HepG2 (cell line): Measurements from ENCODE around the gene PARK7. TPM values are rescaled to one million over a fixed set of nuclear protein-coding genes. Genes with fewer than 3 reads are reported as not detected.

Experiments used
- ATAC-seq: fragments of 200-7000 bp; cut with Tn5 transposase; 3 replicates; pipeline ENCODE4 v1.9.1; 2020; ENCODE audit warnings: mild to moderate bottlenecking, moderate library complexity
- BruUV-seq: library from RNA; stranded (reverse); fragments of 400-500 nt; replicated peaks from 2 replicates; lab custom pipeline; 2021; lab: Mats Ljungman, UMichigan
- CTCF ChIA-PET: fragments of 300-600 bp; formaldehyde crosslinking; extraction: SDS; loops from one replicate; lab custom pipeline; 2021; ENCODE audit warnings: low total read pairs, inconsistent platforms, low intra/inter-chr PET ratio; lab: Yijun Ruan, JAX
- POLR2A ChIA-PET: fragments of 350-600 bp; sonication (Branson Sonifier 250); formaldehyde crosslinking; loops from one replicate; lab custom pipeline; 2020; ENCODE audit warnings: antibody characterized with exemption, inconsistent platforms; lab: Yijun Ruan, JAX
- DNase-seq: peaks from one replicate; pipeline ENCODE4 v3.0.0-alpha.2; 2015; ENCODE audit warnings: low spot score
- FAIRE-seq: peaks from 3 replicates; lab custom pipeline; 2011; peaks lifted over from hg19 to GRCh38; lab: Jason Lieb, UNC
- H2AFZ ChIP-seq: one replicate; pipeline ENCODE4 v1.6.1; 2011; ENCODE audit warnings: low read length, inconsistent platforms
- H3K27ac ChIP-seq: fragments of 300-600 bp; 3 replicates; pipeline ENCODE4 v1.8.0; 2011; ENCODE audit warnings: mixed run types, mild to moderate bottlenecking, mixed read lengths, low read length, inconsistent platforms; ENCODE audit not compliant: insufficient read depth; ENCODE audit errors: extremely low read length
- H3K27me3 ChIP-seq, 2 experiments: fragments of 200-600 bp in 1 of 2; 2 replicates in 1 of 2; 3 replicates in 1 of 2; pipeline versions ENCODE4 v1.6.0 to v1.8.0; 2011; ENCODE audit warnings: low read length in 2 of 2, mild to moderate bottlenecking in 2 of 2, moderate library complexity in 2 of 2, inconsistent platforms in 1 of 2; ENCODE audit not compliant: insufficient read depth in 2 of 2, control insufficient read depth in 1 of 2
- H3K36me3 ChIP-seq, 2 experiments: fragments of 200-600 bp in 1 of 2; replicated peaks in 1 of 2; 2 replicates in 1 of 2; 3 replicates in 1 of 2; pipeline versions ENCODE4 v1.5.1 to v1.8.0; 2011; ENCODE audit warnings: low read length in 2 of 2, inconsistent platforms in 1 of 2; ENCODE audit not compliant: insufficient read depth in 2 of 2, control insufficient read depth in 1 of 2
- H3K4me1 ChIP-seq: 2 replicates; pipeline ENCODE4 v1.5.1; 2012; ENCODE audit warnings: low read length, inconsistent platforms; ENCODE audit not compliant: insufficient read depth
- H3K4me2 ChIP-seq: 2 replicates; pipeline ENCODE4 v1.6.0; 2011; ENCODE audit warnings: low read depth, low read length, inconsistent platforms
- H3K4me3 ChIP-seq, 3 experiments: fragments of 200-600 bp in 1 of 3; sonication (generic), shearing (Covaris generic) in 1 of 3; replicated peaks in 1 of 3; 2 replicates each; pipeline ENCODE4 v1.5.1; 2011 to 2016; ENCODE audit warnings: low read length in 3 of 3, inconsistent platforms in 2 of 3, low read depth in 2 of 3, mild to moderate bottlenecking in 2 of 3, control low read depth in 1 of 3, mixed read lengths in 1 of 3; ENCODE audit not compliant: insufficient read depth in 1 of 3
- H3K79me2 ChIP-seq: one replicate; pipeline ENCODE4 v1.6.1; 2011; ENCODE audit warnings: low read length, inconsistent platforms; ENCODE audit not compliant: insufficient read depth
- H3K9ac ChIP-seq: 2 replicates; pipeline ENCODE4 v1.6.0; 2011; ENCODE audit warnings: mild to moderate bottlenecking, low read depth, low read length, inconsistent platforms; ENCODE audit not compliant: insufficient read depth
- H3K9me3 ChIP-seq: 2 replicates; pipeline ENCODE4 v1.5.1; 2012; ENCODE audit warnings: mild to moderate bottlenecking, low read length
- H4K20me1 ChIP-seq: 2 replicates; pipeline ENCODE4 v1.6.0; 2011; ENCODE audit warnings: inconsistent platforms, mild to moderate bottlenecking, low read length, moderate library complexity; ENCODE audit not compliant: insufficient read depth
- ATF7 ChIP-seq, 2 experiments: fragments of 450-650 bp in 1 of 2; sonication (generic) in 1 of 2; formaldehyde crosslinking in 1 of 2; IDR thresholded peaks; 2 replicates each; pipeline versions ENCODE4 v1.4.0 to v1.6.1; 2016 to 2020; ENCODE audit warnings: antibody characterized with exemption in 1 of 2, mild to moderate bottlenecking in 1 of 2, missing genetic modification reagents in 1 of 2
- CREB1 ChIP-seq, 2 experiments: fragments of 450-650 bp in 1 of 2; IDR thresholded peaks; 2 replicates each; pipeline ENCODE4 v1.6.1; 2016 to 2017; ENCODE audit warnings: control low read depth in 1 of 2, mild to moderate bottlenecking in 1 of 2, missing compliant biosample characterization in 1 of 2, missing genetic modification characterization in 1 of 2
- GLI4 ChIP-seq: sonication (generic); formaldehyde crosslinking; IDR thresholded peaks from 2 replicates; pipeline ENCODE4 v1.5.1; 2020; ENCODE audit warnings: missing genetic modification reagents, mild to moderate bottlenecking, moderate library complexity, borderline replicate concordance
- PCBP1 ChIP-seq: fragments of 200-400 bp; formaldehyde crosslinking; IDR thresholded peaks from 2 replicates; pipeline ENCODE4 v1.6.1; 2017; ENCODE audit warnings: mild to moderate bottlenecking, low read depth, low read length, borderline replicate concordance
- SCMH1 ChIP-seq: sonication (generic); formaldehyde crosslinking; IDR thresholded peaks from 2 replicates; pipeline ENCODE4 v1.9.0; 2021; ENCODE audit warnings: missing genetic modification reagents, mild to moderate bottlenecking, borderline replicate concordance
- TBP ChIP-seq: sonication (generic); formaldehyde crosslinking; IDR thresholded peaks from 2 replicates; pipeline ENCODE4 v1.5.0; 2020; ENCODE audit warnings: missing genetic modification reagents
- TEAD3 ChIP-seq: optimal IDR thresholded peaks from 2 replicates; pipeline ENCODE3; 2016; ENCODE audit warnings: borderline replicate concordance
- ZNF616 ChIP-seq: sonication (generic); formaldehyde crosslinking; IDR thresholded peaks from 2 replicates; pipeline ENCODE4 v1.5.0; 2020; ENCODE audit warnings: low read depth, mild to moderate bottlenecking, missing genetic modification reagents
- ZNF816 ChIP-seq: sonication (generic); formaldehyde crosslinking; IDR thresholded peaks from 2 replicates; pipeline ENCODE4 v1.8.0; 2022; ENCODE audit warnings: missing genetic modification reagents, mild to moderate bottlenecking, borderline replicate concordance
- WGBS: methylation state at CpG from one replicate; pipeline ENCODE4 v1.1.6; 2017; ENCODE audit warnings: low lambda C conversion rate; 5-methylcytosine and 5-hydroxymethylcytosine counted together
- in situ Hi-C: cut with HindIII; loops from 2 replicates; pipeline ENCODE4 v1.10.0; 2017; ENCODE audit warnings: low pct_unique_long_range_greater_than_20kb; ENCODE audit not compliant: extremely low pct_ligation_motif_present
- intact Hi-C: fragments of 100-400 bp; cut with micrococcal nuclease; formaldehyde crosslinking; loops from one replicate; pipeline ENCODE4 v1.10.0; 2022; ENCODE audit not compliant: unreplicated experiment
- polyA plus RNA-seq, 8 experiments: library from polyadenylated mRNA; depleted of rRNA in 3 of 8; stranded (reverse) in 7 of 8; unstranded in 1 of 8; fragments of >200 nt; fragmentation: Illumina TruSeq in 4 of 8; extraction: Trizol in 4 of 8; gene quantifications; 2 replicates each; pipeline versions ENCODE4 v1.2.1 to v1.2.3, GENCODE V29; 2011 to 2016; ENCODE audit warnings: low read depth in 4 of 8, missing spikeins in 1 of 8, mixed read lengths in 1 of 8; ENCODE audit not compliant: insufficient read depth in 1 of 8
- total RNA-seq, 5 experiments: library from RNA; depleted of rRNA; stranded (reverse); fragments of >200 nt; fragmentation: Illumina TruSeq; extraction: Trizol; gene quantifications; 2 replicates each; pipeline ENCODE4 v1.2.3, GENCODE V29; 2016; ENCODE audit warnings: low read depth in 1 of 5
- TF ChIP-seq, protein P1 (sequence below): fragments of 450-650 bp; IDR thresholded peaks from 2 replicates; pipeline ENCODE4 v1.6.1; 2016

PARK7 gene
- total and polyA plus RNA-seq, 2 of the 13 experiments (the other 11 are each of a cell fraction or from before 2014, with no cell fraction given): 212 to 296 TPM

DNA sequence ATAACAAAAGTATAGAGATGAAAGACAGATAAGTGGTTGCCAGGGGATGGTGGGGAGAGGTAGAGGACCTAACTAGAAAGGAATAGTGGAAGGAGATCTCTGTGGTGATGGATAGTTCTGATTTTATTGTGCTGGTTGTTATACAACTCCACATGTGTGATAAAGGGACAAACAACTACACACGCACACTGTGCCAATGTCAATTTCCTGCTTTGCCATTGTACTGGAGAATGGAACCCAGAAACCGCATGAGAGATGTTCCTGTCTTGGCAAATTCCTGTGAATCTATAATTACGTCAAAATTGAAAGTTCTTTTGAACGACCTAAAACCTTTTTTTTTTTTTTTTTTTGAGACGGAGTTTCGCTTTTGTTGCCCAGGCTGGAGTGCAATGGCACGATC is 31.9 kb upstream of the PARK7 start:
- Histone ChIP-seq H3K27me3 (peaks cover 1 to 11% of the 10 kb centered on the region in 2 experiments; a peak in 2 of 5 replicates), H3K4me1 (no peaks in the 10 kb centered on the region), H3K4me2 (no peak overlapping the region), H3K4me3 (no peak overlapping the region), H3K36me3 (no peaks in the 10 kb centered on the region), H4K20me1 (no peaks in the 10 kb centered on the region), H2AFZ (no peak overlapping the region), H3K79me2 (no peaks in the 10 kb centered on the region), H3K9me3 (no peaks in the 10 kb centered on the region), H3K9ac (no peak overlapping the region), H3K27ac (no peak overlapping the region)
- FAIRE-seq: no peak
- no TSS peak for BruUV-seq
- WGBS: 26% methylated on average over 7 of the region's 7 CpGs
- CTCF ChIA-PET: no interaction called here
- TF ChIP-seq TEAD3 (CRISPR knock-in tag) (no peak), GLI4 (CRISPR knock-in tag) (no peak), TBP (CRISPR knock-in tag) (no peak), SCMH1 (CRISPR knock-in tag) (no peak), ZNF816 (CRISPR knock-in tag) (no peak)
- ATAC-seq: no peak
- POLR2A ChIA-PET: no interaction called here
- intact Hi-C loops: no loop called here
- DNase-seq: no peak
- in situ Hi-C loops: no loop called here

DNA sequence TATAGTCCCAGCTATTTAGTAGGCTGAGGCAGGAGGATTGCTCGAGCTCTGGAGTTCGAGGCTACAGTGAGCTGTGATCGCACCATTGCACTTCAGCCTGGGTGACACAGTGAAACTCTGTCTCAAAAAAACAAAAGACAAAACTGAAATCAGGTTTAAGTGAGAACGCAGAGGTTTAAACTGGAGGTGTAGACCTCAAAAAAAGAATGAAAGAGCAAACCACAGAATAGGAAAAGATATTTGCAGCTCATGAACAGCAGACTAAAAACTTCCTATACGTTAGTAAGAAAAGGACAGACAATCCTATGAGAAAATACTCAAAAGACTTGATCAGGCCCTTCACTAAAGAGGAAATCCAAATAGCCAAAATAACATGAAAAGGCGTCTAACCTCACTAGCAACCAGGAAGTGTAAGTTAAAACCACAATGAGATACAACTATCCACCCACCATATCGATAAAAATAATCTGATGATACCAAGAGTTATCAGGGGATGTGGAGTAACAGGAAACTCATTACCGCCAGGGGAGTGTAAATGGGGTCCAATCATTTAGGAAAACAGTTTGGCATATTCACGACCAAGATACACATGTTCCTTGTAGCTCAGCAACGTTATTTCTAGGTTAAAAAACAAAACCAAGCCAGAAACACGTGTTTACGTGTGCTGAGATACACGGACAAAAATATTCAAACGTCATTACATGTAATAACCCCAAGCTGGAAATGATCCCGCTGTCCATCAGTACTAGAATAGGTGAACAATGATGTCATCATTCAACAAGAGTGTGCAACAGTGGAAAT is 30.7 kb upstream of the PARK7 start:
- POLR2A ChIA-PET: no interaction called here
- CTCF ChIA-PET: no interaction called here
- Histone ChIP-seq H3K9me3 (no peaks in the 10 kb centered on the region), H4K20me1 (no peaks in the 10 kb centered on the region), H3K27ac (no peak overlapping the region), H3K79me2 (no peaks in the 10 kb centered on the region), H3K9ac (no peak overlapping the region), H3K4me1 (no peaks in the 10 kb centered on the region), H3K27me3 (peaks cover 1 to 11% of the 10 kb centered on the region in 2 experiments; a peak in 1 of 5 replicates), H3K36me3 (no peaks in the 10 kb centered on the region), H2AFZ (no peak overlapping the region), H3K4me3 (no peak overlapping the region), H3K4me2 (no peak overlapping the region)
- TF ChIP-seq CREB1 (IDR thresholded peaks at IDR 0.05) (peak; percentile 77), CREB1 (CRISPR knock-in tag; IDR thresholded peaks at IDR 0.05) (no peak), PCBP1 (no peak), ATF7 (IDR thresholded peaks at IDR 0.05) (peak; percentile 96), ATF7 (CRISPR knock-in tag; IDR thresholded peaks at IDR 0.05) (no peak), ZNF616 (no peak)
- TF ChIP-seq, protein P1, sequence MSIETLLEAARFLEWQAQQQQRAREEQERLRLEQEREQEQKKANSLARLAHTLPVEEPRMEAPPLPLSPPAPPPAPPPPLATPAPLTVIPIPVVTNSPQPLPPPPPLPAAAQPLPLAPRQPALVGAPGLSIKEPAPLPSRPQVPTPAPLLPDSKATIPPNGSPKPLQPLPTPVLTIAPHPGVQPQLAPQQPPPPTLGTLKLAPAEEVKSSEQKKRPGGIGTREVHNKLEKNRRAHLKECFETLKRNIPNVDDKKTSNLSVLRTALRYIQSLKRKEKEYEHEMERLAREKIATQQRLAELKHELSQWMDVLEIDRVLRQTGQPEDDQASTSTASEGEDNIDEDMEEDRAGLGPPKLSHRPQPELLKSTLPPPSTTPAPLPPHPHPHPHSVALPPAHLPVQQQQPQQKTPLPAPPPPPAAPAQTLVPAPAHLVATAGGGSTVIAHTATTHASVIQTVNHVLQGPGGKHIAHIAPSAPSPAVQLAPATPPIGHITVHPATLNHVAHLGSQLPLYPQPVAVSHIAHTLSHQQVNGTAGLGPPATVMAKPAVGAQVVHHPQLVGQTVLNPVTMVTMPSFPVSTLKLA: peak; percentile 88
- DNase-seq (no peak), FAIRE-seq (no peak), ATAC-seq (no peak)
- WGBS: 40% methylated on average over 15 of the region's 15 CpGs
- intact Hi-C loops (no loop called here), in situ Hi-C loops (no loop called here)
- no TSS peak for BruUV-seq
